HAP-1 (cell line): ENCODE data around the gene PPP2CA.
"Not testable (repeated sequence)": the region's sequence is repeated elsewhere in the genome, so short reads cannot be mapped to it uniquely, and the experiment has no call there.

Experiments
- DNase-seq, 2 experiments: peaks; one replicate each; pipeline ENCODE4 v3.0.0-alpha.2; 2016 to 2020; ENCODE audit warnings: low spot score in 2 of 2
- H3K27me3 ChIP-seq: fragments of 250-450 bp; sonication (Bioruptor Pico); 2 replicates; pipeline ENCODE4 v1.5.1; 2020; ENCODE audit warnings: low read depth, mild to moderate bottlenecking, moderate library complexity
- H3K36me3 ChIP-seq: fragments of 250-450 bp; sonication (Bioruptor Pico); replicated peaks from 2 replicates; pipeline ENCODE4 v1.5.1; 2020; ENCODE audit warnings: mild to moderate bottlenecking
- H3K4me1 ChIP-seq: fragments of 250-450 bp; sonication (Bioruptor Pico); 2 replicates; pipeline ENCODE4 v1.5.1; 2020; ENCODE audit warnings: mild to moderate bottlenecking
- H3K4me3 ChIP-seq: fragments of 250-450 bp; sonication (Bioruptor Pico); 2 replicates; pipeline ENCODE4 v1.5.1; 2020; ENCODE audit warnings: mild to moderate bottlenecking, moderate library complexity
- H3K9me3 ChIP-seq: fragments of 250-450 bp; sonication (Bioruptor Pico); 2 replicates; pipeline ENCODE4 v1.5.1; 2020; ENCODE audit warnings: mild to moderate bottlenecking, moderate library complexity
- in situ Hi-C: fragments of 300-500 bp; cut with MboI; formaldehyde crosslinking; loops from 3 replicates; pipeline ENCODE4 v1.14.3; 2020; ENCODE audit warnings: low sequenced_read_pairs, inconsistent platforms, mixed read lengths

The PPP2CA gene

GRCh38 chr5:134162592-134162991 is 63.3 kb downstream of the PPP2CA start:
- Histone ChIP-seq H3K9me3 (no peaks in the 10 kb centered on the region), H3K4me3 (no peak overlapping the region), H3K4me1 (no peaks in the 10 kb centered on the region), H3K36me3 (peaks cover 61% of the 10 kb centered on the region), H3K27me3 (no peaks in the 10 kb centered on the region)
- no peak for DNase-seq
- in situ Hi-C loops = no loop called here

GRCh38 chr5:134161513-134162395 is 64.1 kb downstream of the PPP2CA start:
- DNase-seq = no peak
- Histone ChIP-seq H3K4me3 (no peak overlapping the region), H3K27me3 (no peaks in the 10 kb centered on the region), H3K4me1 (no peaks in the 10 kb centered on the region), H3K9me3 (no peaks in the 10 kb centered on the region), H3K36me3 (peaks cover 63% of the 10 kb centered on the region)
- in situ Hi-C loops = no loop called here

GRCh38 chr5:134153657-134154056 is 72.2 kb downstream of the PPP2CA start:
- no peak for DNase-seq
- peaks cover 88% of the 10 kb centered on the region for H3K36me3 ChIP-seq
- no peaks in the 10 kb centered on the region for H3K9me3 ChIP-seq
- no peaks in the 10 kb centered on the region for H3K4me1 ChIP-seq
- no peaks in the 10 kb centered on the region for H3K27me3 ChIP-seq
- in situ Hi-C loops = no loop called here
- no peak overlapping the region for H3K4me3 ChIP-seq

- H3K4me1 ChIP-seq = no peaks in the 10 kb centered on the region
- DNase-seq = no peak
- no peak overlapping the region for H3K4me3 ChIP-seq
- H3K36me3 ChIP-seq = peaks cover 88% of the 10 kb centered on the region
- H3K9me3 ChIP-seq = no peaks in the 10 kb centered on the region
- in situ Hi-C loops = no loop called here
- no peaks in the 10 kb centered on the region for H3K27me3 ChIP-seq
Measured at GRCh38 chr5:134153241-134153640, 72.6 kb downstream of the PPP2CA start.

- H3K9me3 ChIP-seq, DNase-seq, H3K27me3 ChIP-seq, H3K4me1 ChIP-seq, H3K4me3 ChIP-seq, in situ Hi-C loops: not testable (repeated sequence)
- H3K36me3 ChIP-seq = peaks cover 85% of the 10 kb centered on the region
Measured at GRCh38 chr5:134152173-134152832, 73.6 kb downstream of the PPP2CA start.

GRCh38 chr5:134151723-134152122 is 74.2 kb downstream of the PPP2CA start:
- Histone ChIP-seq H3K4me3 (no peak overlapping the region), H3K36me3 (peaks cover 85% of the 10 kb centered on the region)
- in situ Hi-C loops = no loop called here

GRCh38 chr5:134149571-134150303 is 76.1 kb downstream of the PPP2CA start:
- Histone ChIP-seq H3K27me3 (no peaks in the 10 kb centered on the region), H3K4me1 (no peaks in the 10 kb centered on the region), H3K36me3 (peaks cover 81% of the 10 kb centered on the region), H3K9me3 (no peaks in the 10 kb centered on the region), H3K4me3 (no peak overlapping the region)
- in situ Hi-C loops = no loop called here
- DNase-seq = no peak

More at GRCh38 chr5:134151723-134152122, 74.2 kb downstream of the PPP2CA start:
- DNase-seq = no peak
- no peaks in the 10 kb centered on the region for H3K4me1 ChIP-seq
- H3K9me3 ChIP-seq = no peaks in the 10 kb centered on the region
- no peaks in the 10 kb centered on the region for H3K27me3 ChIP-seq

GRCh38 chr5:134148986-134149539 is 76.8 kb downstream of the PPP2CA start:
- Histone ChIP-seq H3K4me1 (no peaks in the 10 kb centered on the region), H3K36me3 (peaks cover 86% of the 10 kb centered on the region), H3K4me3 (no peak overlapping the region), H3K27me3 (no peaks in the 10 kb centered on the region), H3K9me3 (no peaks in the 10 kb centered on the region)
- in situ Hi-C loops = no loop called here
- no peak for DNase-seq

- H3K4me3 ChIP-seq = no peak overlapping the region
- H3K27me3 ChIP-seq = no peaks in the 10 kb centered on the region
- DNase-seq = no peak
- peaks cover 86% of the 10 kb centered on the region for H3K36me3 ChIP-seq
- no peaks in the 10 kb centered on the region for H3K9me3 ChIP-seq
- no peaks in the 10 kb centered on the region for H3K4me1 ChIP-seq
- in situ Hi-C loops = no loop called here
Measured at GRCh38 chr5:134148316-134148715, 77.6 kb downstream of the PPP2CA start.

- Histone ChIP-seq H3K27me3 (no peaks in the 10 kb centered on the region), H3K36me3 (peaks cover 82% of the 10 kb centered on the region), H3K4me1 (no peaks in the 10 kb centered on the region), H3K4me3 (no peak overlapping the region), H3K9me3 (no peaks in the 10 kb centered on the region)
- DNase-seq = no peak
- in situ Hi-C loops = no loop called here
Measured at GRCh38 chr5:134146651-134147518, 79.0 kb downstream of the PPP2CA start.

- H3K4me3 ChIP-seq = no peak overlapping the region
- no peaks in the 10 kb centered on the region for H3K27me3 ChIP-seq
- in situ Hi-C loops = no loop called here
- H3K9me3 ChIP-seq = no peaks in the 10 kb centered on the region
- H3K4me1 ChIP-seq = no peaks in the 10 kb centered on the region
- H3K36me3 ChIP-seq = peaks cover 75% of the 10 kb centered on the region
- DNase-seq = peak; percentile 20 to 88
Measured at GRCh38 chr5:134145779-134146581, 79.9 kb downstream of the PPP2CA start.

GRCh38 chr5:134145041-134145757 is 80.7 kb downstream of the PPP2CA start:
- Histone ChIP-seq H3K4me1 (no peaks in the 10 kb centered on the region), H3K9me3 (no peaks in the 10 kb centered on the region), H3K36me3 (peaks cover 67% of the 10 kb centered on the region), H3K4me3 (no peak overlapping the region), H3K27me3 (no peaks in the 10 kb centered on the region)
- no peak for DNase-seq
- in situ Hi-C loops = no loop called here
